Thyroid gland (tissue), 4 donors: Measurements from ENCODE around the gene PPFIA4.

Experiments
- CTCF ChIP-seq, 6 experiments: fragments of 200-600 bp in 3 of 6; fragments of 450-650 bp in 3 of 6; sonication (generic) in 3 of 6; IDR thresholded peaks; one replicate each; pipeline ENCODE4 v1.5.1; 2016 to 2019; ENCODE audit warnings: antibody characterized with exemption in 6 of 6, mild to moderate bottlenecking in 2 of 6, inconsistent platforms in 1 of 6, moderate library complexity in 1 of 6
- POLR2A ChIP-seq, 2 donors: fragments of 450-650 bp; IDR thresholded peaks; one replicate each; pipeline ENCODE4 v1.6.1; 2017; ENCODE audit warnings: antibody characterized with exemption in 2 of 2, mild to moderate bottlenecking in 2 of 2, moderate library complexity in 1 of 2

DNA sequence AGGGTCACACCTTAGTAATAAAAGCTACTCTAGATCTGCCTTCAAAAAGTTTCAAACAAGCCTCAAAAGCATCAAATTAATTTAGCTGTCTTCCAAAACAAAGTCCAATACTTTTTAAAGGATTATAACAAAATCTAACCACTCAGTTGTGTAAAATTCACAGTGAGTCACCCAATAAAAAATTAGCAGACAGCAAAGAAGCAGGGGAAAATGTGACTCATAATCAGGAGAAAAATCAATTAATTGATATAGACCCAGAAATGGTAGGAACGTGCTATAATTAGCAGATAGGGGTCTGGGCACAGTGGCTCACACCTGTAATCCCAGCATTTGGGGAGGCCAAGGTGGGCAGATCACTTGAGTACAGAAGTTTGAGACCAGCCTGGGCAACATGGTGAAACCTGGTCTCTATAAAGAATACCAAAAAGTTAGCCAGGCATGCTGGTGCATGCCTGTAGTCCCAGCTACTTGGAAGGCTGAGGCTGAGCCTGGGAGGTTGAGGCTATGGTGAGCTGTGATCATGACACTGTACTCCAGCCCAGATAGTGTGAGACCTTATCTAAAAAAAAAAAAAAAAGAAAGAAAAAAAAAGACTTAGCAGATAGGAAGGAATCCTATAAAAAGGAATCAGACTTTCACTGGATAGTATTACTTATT, 67.6 kb downstream of the PPFIA4 start:
- TF ChIP-seq POLR2A (IDR thresholded peaks at IDR 0.05): no peak
- TF ChIP-seq CTCF (IDR thresholded peaks at IDR 0.05): no peak
